GM18861 (cell line): ENCODE data around the gene SYNGAP1.

Experiments
- ATAC-seq: cut with Tn5 transposase; IDR thresholded peaks from one replicate; pipeline ENCODE4 v1.9.1; 2021; ENCODE audit not compliant: unreplicated experiment

SYNGAP1 gene

GRCh38 chr6:33420491-33421343 is 852 bp downstream of the SYNGAP1 start:
- no peak for ATAC-seq

- ATAC-seq: no peak
Measured at GRCh38 chr6:33421344-33421643, 1.4 kb downstream of the SYNGAP1 start.

GRCh38 chr6:33423777-33424176 is 3.9 kb downstream of the SYNGAP1 start:
- ATAC-seq: no peak

DNA sequence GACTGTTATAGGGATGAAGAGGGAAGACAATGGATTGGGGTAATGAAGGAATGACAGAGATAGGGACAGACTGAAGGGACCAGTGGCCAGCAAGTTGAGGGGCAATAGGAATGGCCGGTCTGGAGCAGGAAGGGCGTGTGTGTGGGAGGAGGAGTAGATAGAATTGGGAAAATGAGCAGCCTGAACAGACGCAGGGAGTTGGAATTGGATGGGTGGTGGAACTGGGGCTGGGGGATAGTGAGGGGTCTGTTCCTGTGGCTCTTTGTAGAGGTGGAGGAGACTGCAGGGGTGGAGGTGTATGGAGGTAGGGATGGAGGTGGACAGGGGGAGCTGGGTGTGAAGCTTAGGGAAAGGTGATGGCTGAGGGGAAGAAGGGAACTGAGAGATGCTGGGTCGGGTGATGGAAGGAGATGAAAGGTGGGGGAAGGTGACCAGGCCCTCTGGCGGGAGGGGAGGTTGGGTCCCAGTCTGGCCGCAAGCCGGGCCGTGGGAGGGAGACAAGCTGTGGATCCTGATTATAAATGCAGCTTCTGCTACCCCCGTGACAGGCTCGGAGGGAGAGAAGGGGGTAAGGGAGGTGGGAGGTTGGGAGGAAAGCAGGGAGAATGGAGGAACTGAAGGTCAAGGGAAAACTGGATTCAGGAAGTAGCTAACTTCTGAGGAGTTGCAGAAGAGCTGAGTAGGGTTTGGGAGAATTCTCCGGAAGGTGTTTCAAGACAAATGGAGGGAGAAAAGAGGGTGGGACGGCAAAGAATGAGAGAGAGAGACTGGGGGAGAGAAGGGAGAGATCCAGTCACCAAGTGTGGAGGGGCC is 5.2 kb downstream of the SYNGAP1 start:
- ATAC-seq: no peak

DNA sequence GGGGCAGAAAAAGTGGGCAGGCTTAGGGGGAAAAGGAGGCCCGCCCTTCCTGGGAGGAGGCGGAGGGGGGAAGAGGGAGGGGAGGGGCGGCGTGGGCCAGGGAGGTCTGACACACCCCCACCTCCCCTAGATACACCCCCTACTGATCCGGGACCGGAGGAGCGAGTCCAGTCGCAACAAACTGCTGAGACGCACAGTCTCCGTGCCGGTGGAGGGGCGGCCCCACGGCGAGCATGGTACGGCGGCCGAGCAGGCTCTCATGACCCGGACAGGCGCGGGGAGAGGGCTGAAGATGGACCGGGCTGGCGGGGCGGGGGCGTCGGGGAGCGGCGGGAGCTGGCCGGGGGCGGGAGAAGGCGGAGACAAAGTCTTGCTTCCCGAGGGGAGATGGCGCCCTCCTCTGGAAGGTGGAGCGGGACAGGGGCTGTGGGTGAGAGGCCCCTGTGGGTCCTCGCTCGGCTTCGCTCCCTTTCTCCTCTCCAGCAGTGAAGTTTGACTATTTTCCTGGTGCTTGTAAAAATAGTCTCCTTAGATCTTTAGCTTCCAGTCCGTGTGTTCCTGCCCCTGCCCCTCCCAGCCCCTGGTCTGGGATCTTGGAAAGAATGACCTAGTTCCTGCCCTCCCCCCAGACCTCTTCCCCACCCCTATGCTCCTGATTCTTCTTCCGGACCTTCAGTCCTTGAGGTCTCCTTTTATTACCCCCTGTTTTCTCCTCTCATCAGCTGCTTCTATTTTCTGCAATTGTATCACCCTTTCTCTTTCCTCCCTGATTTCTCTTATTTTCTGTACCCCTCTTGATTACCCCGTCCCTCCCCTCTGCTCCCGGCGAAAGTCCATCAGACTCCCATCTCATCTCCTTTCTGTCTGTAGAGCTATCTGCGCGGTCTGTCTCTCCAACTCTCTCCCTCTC is 6.1 kb downstream of the SYNGAP1 start:
- no peak for ATAC-seq

DNA sequence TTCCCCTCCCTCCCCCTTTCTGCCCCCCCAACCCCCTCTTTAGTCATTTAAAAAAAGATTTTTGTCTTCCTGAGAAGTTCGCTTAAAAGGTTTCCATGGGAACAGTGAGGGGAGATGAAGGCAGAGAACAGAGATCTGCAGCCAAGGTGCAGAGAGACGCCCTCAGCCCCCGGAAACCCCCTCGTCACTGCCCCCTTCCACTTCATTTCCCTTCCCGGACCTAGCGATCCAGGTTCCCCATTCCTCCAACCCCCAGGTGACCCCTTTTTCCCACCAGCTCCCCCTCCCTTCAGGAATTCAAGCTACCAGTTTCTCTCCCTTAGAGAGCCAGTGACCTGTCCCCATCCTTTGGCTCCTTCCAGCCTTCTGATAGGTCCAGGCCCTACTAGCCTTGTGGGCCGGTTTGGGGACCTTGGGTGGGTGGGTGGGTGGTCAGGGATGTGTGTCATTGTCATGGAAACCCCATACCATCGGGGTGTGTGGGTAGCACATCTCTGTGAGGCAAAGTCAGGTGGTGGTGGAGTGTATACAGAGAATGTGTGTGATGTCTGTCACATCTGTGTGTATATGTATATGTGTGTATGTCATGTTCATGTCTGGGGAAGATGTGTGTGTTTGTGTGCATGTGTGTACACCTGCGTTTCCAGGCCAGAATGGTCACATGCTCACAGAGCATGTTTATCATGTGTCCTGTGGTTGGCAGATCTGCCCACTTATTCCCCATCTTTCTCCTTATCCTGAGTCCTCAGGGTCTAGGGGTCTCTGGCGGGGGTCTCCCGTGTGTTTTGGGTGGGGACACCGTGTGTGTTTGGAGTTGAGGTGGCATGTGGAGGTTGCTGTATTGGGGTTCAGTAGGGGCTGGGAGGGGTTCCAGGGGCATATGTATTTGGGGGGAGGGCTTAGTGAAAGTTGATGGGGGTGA is 7.0 kb downstream of the SYNGAP1 start:
- no peak for ATAC-seq

GRCh38 chr6:33427585-33428223 is 7.8 kb downstream of the SYNGAP1 start:
- ATAC-seq: no peak

DNA sequence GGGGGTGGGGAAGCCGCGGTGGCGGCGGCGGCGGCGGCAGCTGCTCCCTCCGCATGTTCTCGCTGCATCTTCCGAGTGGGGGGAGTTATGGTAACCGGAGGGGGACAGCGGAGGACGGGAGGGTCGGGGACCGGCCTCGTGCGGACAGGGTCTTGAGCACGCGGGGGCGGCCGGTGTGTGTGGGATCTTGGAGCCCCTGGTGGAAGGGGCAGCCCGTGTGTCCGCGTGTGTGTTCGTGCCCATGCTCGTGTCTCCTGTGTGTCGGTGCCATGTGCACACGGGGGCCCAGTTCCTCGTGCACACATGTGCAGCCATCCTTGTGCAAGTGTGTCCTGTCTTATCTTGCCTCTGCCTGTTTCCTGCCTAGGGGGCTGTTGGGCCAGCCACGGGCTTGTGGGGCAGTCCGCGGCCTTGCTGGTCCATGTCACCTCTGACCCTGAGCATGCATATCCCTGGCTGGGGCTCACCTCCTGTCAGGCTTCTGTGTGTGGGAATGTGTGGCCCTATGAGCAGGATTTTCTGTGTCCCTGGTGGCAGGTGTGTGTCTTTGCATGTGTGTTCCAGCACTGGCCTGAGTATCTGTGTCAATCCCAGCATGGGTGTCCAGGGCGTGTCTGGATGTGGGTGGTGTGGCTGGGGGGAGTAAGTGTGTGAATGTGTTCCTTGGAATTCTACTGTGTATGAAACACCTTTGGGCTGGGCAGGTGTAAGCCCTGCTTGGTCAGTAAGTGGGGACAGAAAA is 8.5 kb downstream of the SYNGAP1 start:
- ATAC-seq: no peak

GRCh38 chr6:33428966-33429749 is 9.3 kb downstream of the SYNGAP1 start:
- no peak for ATAC-seq

DNA sequence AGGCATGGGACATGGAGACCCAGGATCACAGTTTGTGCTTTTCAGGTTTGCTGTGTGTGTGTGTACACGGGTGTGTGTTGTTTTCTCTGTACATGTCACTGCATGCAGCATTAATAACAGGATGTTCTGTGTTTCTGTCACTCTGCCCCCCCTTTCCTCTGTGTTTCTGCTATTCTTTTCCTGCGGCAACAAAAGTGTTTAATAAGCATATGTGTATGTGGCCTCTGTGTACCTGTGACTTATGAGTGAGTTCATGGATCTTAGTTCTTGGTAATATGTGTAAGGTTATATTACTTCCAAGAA is 9.8 kb downstream of the SYNGAP1 start:
- no peak for ATAC-seq

DNA sequence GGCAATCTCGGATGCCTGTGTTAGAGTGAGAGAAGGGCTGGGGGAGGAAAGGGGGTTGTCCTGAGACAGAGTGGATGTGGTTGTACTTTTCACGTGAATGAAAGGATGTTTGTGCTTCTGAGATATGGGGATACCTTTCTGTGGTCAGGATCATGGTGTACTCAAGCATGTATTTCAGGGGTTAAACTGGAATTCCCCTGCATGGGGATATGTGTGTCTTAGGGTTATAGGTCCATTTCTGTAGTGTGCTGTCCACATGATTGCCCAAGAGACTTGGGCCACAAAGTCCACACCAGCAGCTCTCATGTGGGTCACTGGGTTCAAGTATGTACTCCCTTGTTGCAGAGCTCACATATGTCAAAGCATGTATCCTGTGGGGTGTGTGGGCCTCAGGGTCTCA is 10.5 kb downstream of the SYNGAP1 start:
- no peak for ATAC-seq

DNA sequence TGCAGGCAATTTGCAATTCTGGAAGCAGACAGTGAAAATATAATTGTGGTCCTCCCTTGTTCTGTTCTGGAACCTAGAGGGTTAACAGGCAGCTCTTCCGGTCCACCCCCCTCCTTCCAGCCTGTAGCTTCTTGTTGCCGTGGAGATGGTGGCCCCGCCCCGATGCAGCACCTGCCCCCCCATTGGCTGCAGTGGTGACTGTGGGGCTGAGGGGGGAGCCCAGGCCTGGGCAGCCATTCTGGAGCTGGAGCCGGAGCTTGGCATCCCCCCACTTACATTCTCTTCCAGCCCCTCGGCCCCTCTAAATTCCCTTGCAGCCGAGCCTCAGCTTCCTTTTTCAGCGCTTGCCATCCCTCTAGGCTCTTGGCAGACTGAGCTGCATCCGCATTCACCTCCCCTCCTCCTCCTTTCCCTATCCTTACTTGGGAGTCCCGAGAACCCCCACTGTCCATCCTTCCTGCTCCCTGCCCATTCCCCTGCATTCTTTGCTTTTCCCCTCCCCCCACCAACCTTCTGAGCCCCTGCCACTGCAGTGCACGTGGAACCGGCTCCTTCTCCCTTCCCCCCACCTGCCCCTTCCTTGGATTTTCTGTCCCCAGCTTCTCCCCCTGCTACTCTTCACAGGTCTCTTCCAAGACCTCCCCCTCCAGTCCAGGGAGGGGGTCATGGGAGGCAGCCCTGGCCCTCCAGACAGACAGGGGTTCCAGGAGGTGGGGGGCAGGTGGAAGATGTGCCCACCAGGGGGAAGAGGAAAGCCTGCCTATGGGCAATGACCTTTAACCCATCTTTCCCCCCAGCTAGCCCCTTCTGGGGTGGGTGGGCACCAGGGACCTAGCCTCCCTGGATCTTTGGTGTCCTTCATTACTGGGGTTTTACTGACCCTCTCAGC is 11.4 kb downstream of the SYNGAP1 start:
- no peak for ATAC-seq

DNA sequence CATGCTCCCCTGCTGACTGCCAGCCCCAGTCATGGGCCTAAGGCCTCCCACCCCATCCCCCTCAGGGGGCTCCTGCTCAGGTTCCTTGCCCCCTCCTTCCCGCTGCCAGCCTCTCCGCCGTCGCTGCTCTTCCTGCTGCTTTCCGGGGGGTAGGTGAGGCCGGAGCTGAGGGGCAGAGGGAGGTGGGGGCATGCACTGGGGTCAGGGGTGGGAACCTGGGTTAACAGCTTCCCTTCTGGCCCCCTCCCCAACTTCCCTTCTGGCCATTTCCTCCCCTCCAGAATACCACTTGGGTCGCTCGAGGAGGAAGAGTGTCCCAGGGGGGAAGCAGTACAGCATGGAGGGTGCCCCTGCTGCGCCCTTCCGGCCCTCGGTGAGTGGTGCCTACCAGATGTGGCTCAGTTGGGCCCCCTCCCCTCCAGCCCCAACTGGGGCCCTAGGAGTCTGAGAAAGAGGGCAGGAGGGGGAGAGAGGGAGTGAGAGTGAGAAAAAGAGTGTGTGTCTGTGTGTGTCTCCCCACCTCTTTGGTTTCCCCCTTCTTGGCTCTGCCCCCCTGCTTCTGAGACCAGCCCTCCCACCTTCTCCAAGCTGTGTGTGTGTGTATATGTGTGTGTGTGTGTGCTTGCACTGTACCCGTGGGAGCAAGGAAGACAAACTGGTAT is 12.1 kb downstream of the SYNGAP1 start:
- no peak for ATAC-seq

- no peak for ATAC-seq
Measured at GRCh38 chr6:33432546-33432945, 12.7 kb downstream of the SYNGAP1 start.

GRCh38 chr6:33433001-33433543 is 13.2 kb downstream of the SYNGAP1 start:
- no peak for ATAC-seq

DNA sequence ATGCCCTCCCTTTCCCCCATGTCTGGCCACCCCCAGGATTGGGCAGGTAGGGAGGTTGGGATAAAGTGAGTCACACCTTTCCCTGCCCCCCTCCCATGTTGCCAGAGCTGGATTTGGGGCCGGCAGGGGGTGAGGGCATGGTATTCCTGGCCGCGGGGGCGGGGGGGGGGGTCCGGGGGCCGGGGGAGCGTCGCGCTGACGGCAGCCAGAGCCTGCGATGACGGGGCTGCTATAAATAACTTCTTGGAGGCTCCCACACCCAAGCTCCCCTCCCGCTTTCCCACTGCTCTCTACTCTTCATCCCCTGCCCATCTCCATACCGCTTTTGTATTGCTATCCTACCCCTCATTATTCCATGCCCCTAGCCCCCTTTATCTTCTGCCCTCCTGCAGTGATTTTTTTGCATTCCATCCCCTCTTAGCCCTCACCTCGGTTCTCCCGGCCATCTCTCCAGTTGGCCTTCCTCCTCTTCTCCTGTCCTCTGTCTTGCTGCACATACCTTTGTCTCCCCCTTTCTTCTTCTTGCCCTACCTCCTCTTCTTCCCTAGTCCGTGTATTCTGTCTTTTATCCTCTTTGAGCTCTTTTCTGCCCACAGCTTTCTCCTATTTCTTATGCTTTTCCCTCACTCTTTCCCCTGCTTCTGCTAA is 13.8 kb downstream of the SYNGAP1 start:
- ATAC-seq: no peak
